Pancreas (tissue), 10 donors: ENCODE results near the gene METTL24. TPM values are rescaled to one million over a fixed set of nuclear protein-coding genes. Genes with fewer than 3 reads are reported as not detected.
"Not testable (repeated sequence)": the region's sequence is repeated elsewhere in the genome, so short reads cannot be mapped to it uniquely, and the experiment has no call there.

ENCODE experiments used
- ATAC-seq, 4 donors: fragments of 200-7000 bp; cut with Tn5 transposase; one replicate each; pipeline versions ENCODE4 v1.8.0 to v1.9.1; 2020; ENCODE audit warnings: mild to moderate bottlenecking in 4 of 4, moderate library complexity in 4 of 4
- DNase-seq, 6 donors: peaks; one replicate each; pipeline ENCODE4 v3.0.0-alpha.2; 2020
- FAIRE-seq: peaks from 2 replicates; lab custom pipeline; 2012; peaks lifted over from hg19 to GRCh38; lab: Jason Lieb, UNC
- H3K27ac ChIP-seq, 4 donors: fragments of 200-600 bp; sonication (generic); 1 replicate in 3 of 4; 2 replicates in 1 of 4; pipeline versions ENCODE4 v1.5.0 to v1.8.0; 2020
- H3K27me3 ChIP-seq, 4 donors: fragments of 200-600 bp; one replicate each; pipeline ENCODE4 v1.8.0; 2021
- H3K36me3 ChIP-seq, 3 donors: fragments of 200-600 bp; sonication (generic) in 1 of 3; one replicate each; pipeline versions ENCODE4 v1.5.0 to v1.8.0; 2020 to 2021
- H3K4me1 ChIP-seq, 3 donors: fragments of 200-600 bp; one replicate each; pipeline ENCODE4 v1.8.0; 2021
- H3K4me3 ChIP-seq, 4 donors: fragments of 200-600 bp; sonication (generic) in 2 of 4; one replicate each; pipeline versions ENCODE4 v1.5.0 to v1.8.0; 2020 to 2021
- H3K9me3 ChIP-seq, 4 donors: fragments of 200-600 bp; one replicate each; pipeline ENCODE4 v1.8.0; 2021
- CTCF ChIP-seq, 4 donors: fragments of 200-600 bp; sonication (generic) in 3 of 4; IDR thresholded peaks; one replicate each; pipeline versions ENCODE4 v1.5.0 to v1.8.0; 2021; ENCODE audit warnings: antibody characterized with exemption in 4 of 4
- WGBS, 2 donors: extraction: QIAGEN DNeasy Blood & Tissue Kit; methylation state at CpG; one replicate each; pipeline ENCODE4 v1.1.7; 2013; 5-methylcytosine and 5-hydroxymethylcytosine counted together
- intact Hi-C, 3 donors: fragments of 100-400 bp; cut with DNase I; formaldehyde crosslinking; loops; one replicate each; pipeline versions ENCODE4 v1.11.1 to v1.14.2; 2022
- polyA plus RNA-seq, 2 donors: library from polyadenylated mRNA; stranded (reverse); fragments of 200-250 nt; gene quantifications; one replicate each; pipeline ENCODE4 v1.2.3, GENCODE V29; 2013
- total RNA-seq, 6 donors: library from RNA; stranded (reverse); fragmentation: NEBNext Ultra II Directional in 4 of 6; extraction: Animal tissue kit (Norgen Biotek cat#: 25700) in 4 of 6; gene quantifications; one replicate each; pipeline versions ENCODE4 v1.2.1 to v1.2.4, GENCODE V29; 2021 to 2023
- donor health status: healthy with polysubstance abuse.
- donor health status: DM: no; HTN: no; CAD: no; lungs with moderate emphysema.
- donor health status: DM: no; HTN: no; CAD: no.
- donor health status: control.
- donor health status: control.
- donor health status: Bipolar disorder and iron deficiency.
- donor health status: DM: yes; HTN: yes; CAD: no.
- donor health status: DM: no; HTN: no; CAD: no.
- donor health status: DM: no; HTN: no; CAD: no.
- donor health status: DM: yes; HTN: yes; CAD: no.

METTL24 gene
- total and polyA plus RNA-seq, 8 donors, result 0.34 to 4.4 (median 1.4) TPM

GRCh38 chr6:110310861-110311446 lies 47.2 kb downstream of the METTL24 start:
- no peak for FAIRE-seq
- no peak for TF ChIP-seq CTCF (IDR thresholded peaks at IDR 0.05)
- Histone ChIP-seq H3K4me1 (no peaks in the 10 kb centered on the region), H3K27me3 (no peaks in the 10 kb centered on the region), H3K36me3 (no peaks in the 10 kb centered on the region), H3K27ac (no peak overlapping the region), H3K4me3 (no peak overlapping the region), H3K9me3 (no peaks in the 10 kb centered on the region)
- 79 to 85% methylated on average over 3 of the region's 3 CpGs for WGBS, 2 donors
- intact Hi-C loops, result no loop called here
- DNase-seq, result no peak
- no peak for ATAC-seq

GRCh38 chr6:110309432-110309831 lies 48.7 kb downstream of the METTL24 start:
- H3K4me1 ChIP-seq, H3K36me3 ChIP-seq, ATAC-seq, H3K27ac ChIP-seq, FAIRE-seq, H3K27me3 ChIP-seq, H3K4me3 ChIP-seq, DNase-seq, intact Hi-C loops, H3K9me3 ChIP-seq: not testable (repeated sequence)
- WGBS, 2 donors, result 80 to 91% methylated on average over 4 of the region's 4 CpGs

GRCh38 chr6:110307368-110307767 lies 50.8 kb downstream of the METTL24 start:
- DNase-seq (no peak), FAIRE-seq (no peak), ATAC-seq (no peak)
- TF ChIP-seq CTCF (IDR thresholded peaks at IDR 0.05), result no peak
- Histone ChIP-seq H3K27ac (no peak overlapping the region), H3K4me3 (no peak overlapping the region), H3K4me1 (no peaks in the 10 kb centered on the region), H3K9me3 (no peaks in the 10 kb centered on the region), H3K36me3 (no peaks in the 10 kb centered on the region), H3K27me3 (no peaks in the 10 kb centered on the region)
- WGBS, 2 donors, result 57 to 60% methylated on average over 2 of the region's 2 CpGs
- intact Hi-C loops, result no loop called here

- ATAC-seq, H3K4me3 ChIP-seq, H3K9me3 ChIP-seq, DNase-seq, H3K4me1 ChIP-seq, FAIRE-seq, H3K36me3 ChIP-seq, H3K27ac ChIP-seq, H3K27me3 ChIP-seq, intact Hi-C loops: not testable (repeated sequence)
- 89 to 91% methylated on average over 2 of the region's 2 CpGs for WGBS, 2 donors
Measured at GRCh38 chr6:110305832-110306231, 52.3 kb downstream of the METTL24 start.

- not testable (repeated sequence) for H3K9me3 ChIP-seq
Measured at GRCh38 chr6:110303692-110304091, 54.5 kb downstream of the METTL24 start.

GRCh38 chr6:110298916-110299315 lies 59.2 kb downstream of the METTL24 start:
- Histone ChIP-seq H3K4me1 (peaks cover 0 to 3% (median 0%) of the 10 kb centered on the region in 3 donors), H3K9me3 (no peaks in the 10 kb centered on the region), H3K4me3 (no peak overlapping the region), H3K36me3 (no peaks in the 10 kb centered on the region), H3K27me3 (no peaks in the 10 kb centered on the region), H3K27ac (no peak overlapping the region)
- no peak for TF ChIP-seq CTCF (IDR thresholded peaks at IDR 0.05)
- DNase-seq (no peak), ATAC-seq (no peak), FAIRE-seq (no peak)
- intact Hi-C loops, result no loop called here
- WGBS, 2 donors, result 94% methylated on average over 5 of the region's 5 CpGs

More at GRCh38 chr6:110303692-110304091, 54.5 kb downstream of the METTL24 start:
- DNase-seq, H3K36me3 ChIP-seq, H3K27ac ChIP-seq, intact Hi-C loops, H3K27me3 ChIP-seq, ATAC-seq, H3K4me1 ChIP-seq, H3K4me3 ChIP-seq, FAIRE-seq: not testable (repeated sequence)
- WGBS, 2 donors, result 78 to 87% methylated on average over 6 of the region's 6 CpGs
